Testis (tissue), 2 donors: ENCODE data around the gene CYB561A3.

Source experiments
- POLR2A ChIP-seq: fragments of 450-650 bp; IDR thresholded peaks from one replicate; pipeline ENCODE4 v1.6.1; 2017; ENCODE audit warnings: antibody characterized with exemption, mild to moderate bottlenecking, moderate library complexity
- TF ChIP-seq, protein P1 (sequence below), 3 experiments: fragments of 450-650 bp in 2 of 3; fragments of 200-600 bp in 1 of 3; sonication (generic) in 1 of 3; IDR thresholded peaks; one replicate each; pipeline ENCODE4 v1.5.1; 2016 to 2019; ENCODE audit warnings: antibody characterized with exemption in 3 of 3, mild to moderate bottlenecking in 2 of 3, moderate library complexity in 1 of 3

DNA sequence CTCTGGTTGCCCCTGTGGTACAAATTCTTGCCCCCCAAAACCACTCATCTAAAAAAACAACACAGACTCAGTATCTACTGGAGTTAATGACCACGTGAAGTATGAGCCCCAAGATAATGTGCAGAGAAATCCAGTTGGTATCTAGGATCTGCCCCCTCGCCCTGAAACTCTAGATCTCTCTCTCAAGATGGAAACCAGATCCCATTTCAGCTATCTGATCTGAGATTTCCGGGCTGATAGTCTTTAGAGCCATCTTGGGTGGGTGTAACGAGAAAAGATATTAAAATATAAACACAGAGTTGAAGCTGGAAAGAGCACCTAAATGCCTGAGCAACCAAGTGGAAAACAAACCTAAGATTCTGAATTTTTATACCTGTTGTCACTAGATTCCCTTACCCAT lies 52.5 kb downstream of the CYB561A3 start:
- TF ChIP-seq POLR2A = no peak
- TF ChIP-seq, protein P1, sequence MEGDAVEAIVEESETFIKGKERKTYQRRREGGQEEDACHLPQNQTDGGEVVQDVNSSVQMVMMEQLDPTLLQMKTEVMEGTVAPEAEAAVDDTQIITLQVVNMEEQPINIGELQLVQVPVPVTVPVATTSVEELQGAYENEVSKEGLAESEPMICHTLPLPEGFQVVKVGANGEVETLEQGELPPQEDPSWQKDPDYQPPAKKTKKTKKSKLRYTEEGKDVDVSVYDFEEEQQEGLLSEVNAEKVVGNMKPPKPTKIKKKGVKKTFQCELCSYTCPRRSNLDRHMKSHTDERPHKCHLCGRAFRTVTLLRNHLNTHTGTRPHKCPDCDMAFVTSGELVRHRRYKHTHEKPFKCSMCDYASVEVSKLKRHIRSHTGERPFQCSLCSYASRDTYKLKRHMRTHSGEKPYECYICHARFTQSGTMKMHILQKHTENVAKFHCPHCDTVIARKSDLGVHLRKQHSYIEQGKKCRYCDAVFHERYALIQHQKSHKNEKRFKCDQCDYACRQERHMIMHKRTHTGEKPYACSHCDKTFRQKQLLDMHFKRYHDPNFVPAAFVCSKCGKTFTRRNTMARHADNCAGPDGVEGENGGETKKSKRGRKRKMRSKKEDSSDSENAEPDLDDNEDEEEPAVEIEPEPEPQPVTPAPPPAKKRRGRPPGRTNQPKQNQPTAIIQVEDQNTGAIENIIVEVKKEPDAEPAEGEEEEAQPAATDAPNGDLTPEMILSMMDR (IDR thresholded peaks at IDR 0.05) = no peak
